DOHH2 (cell line): Measurements from ENCODE around the gene OR13G1.
A peak's percentile ranks its signal among the peaks of the same experiment; 100 is the strongest.
"Not testable (repeated sequence)": the region's sequence is repeated elsewhere in the genome, so short reads cannot be mapped to it uniquely, and the experiment has no call there.

Source experiments
- H3F3A ChIP-seq: fragments of 200-600 bp; sonication (generic), shearing (Covaris generic); 2 replicates; pipeline ENCODE4 v1.6.0; 2016; ENCODE audit warnings: antibody characterized with exemption, mild to moderate bottlenecking; ENCODE audit not compliant: control insufficient read depth, insufficient read depth
- H3K27ac ChIP-seq: fragments of 200-600 bp; sonication (generic); 2 replicates; pipeline ENCODE4 v1.5.1; 2014; ENCODE audit warnings: low read depth, mild to moderate bottlenecking, low read length, moderate library complexity
- H3K27me3 ChIP-seq: fragments of 200-600 bp; sonication (generic); 2 replicates; pipeline ENCODE4 v1.6.1; 2014; ENCODE audit warnings: mild to moderate bottlenecking, low read length, mixed read lengths; ENCODE audit not compliant: control insufficient read depth
- H3K36me3 ChIP-seq: fragments of 200-600 bp; sonication (generic); 2 replicates; pipeline ENCODE4 v1.6.1; 2014; ENCODE audit warnings: mild to moderate bottlenecking, low read length, moderate library complexity, mixed read lengths; ENCODE audit not compliant: control insufficient read depth
- H3K4me1 ChIP-seq: fragments of 200-600 bp; sonication (generic); 2 replicates; pipeline ENCODE4 v1.6.1; 2014; ENCODE audit warnings: mild to moderate bottlenecking, low read length, mixed read lengths; ENCODE audit not compliant: control insufficient read depth
- H3K4me2 ChIP-seq: fragments of 200-600 bp; sonication (generic); 2 replicates; pipeline ENCODE4 v1.6.0; 2014; ENCODE audit warnings: mild to moderate bottlenecking, low read length, moderate library complexity
- H3K4me3 ChIP-seq: fragments of 200-600 bp; sonication (generic); 2 replicates; pipeline ENCODE4 v1.5.1; 2014; ENCODE audit warnings: mild to moderate bottlenecking, low read length, mixed read lengths
- H3K79me2 ChIP-seq: fragments of 200-600 bp; sonication (generic); 2 replicates; pipeline ENCODE4 v1.6.1; 2014; ENCODE audit warnings: mild to moderate bottlenecking, low read length, mixed read lengths; ENCODE audit not compliant: control insufficient read depth
- H3K9me2 ChIP-seq: fragments of 200-600 bp; sonication (generic); replicated peaks from 2 replicates; pipeline ENCODE4 v1.6.1; 2014; ENCODE audit warnings: mild to moderate bottlenecking, low read length, mixed read lengths; ENCODE audit not compliant: control insufficient read depth
- H3K9me3 ChIP-seq: fragments of 200-600 bp; sonication (generic); 2 replicates; pipeline ENCODE4 v1.6.1; 2014; ENCODE audit warnings: antibody characterized with exemption, low read length, mixed read lengths; ENCODE audit not compliant: control insufficient read depth, insufficient read depth
- H4K20me1 ChIP-seq: fragments of 200-600 bp; sonication (generic); 2 replicates; pipeline ENCODE4 v1.6.0; 2014; ENCODE audit warnings: low read depth, mild to moderate bottlenecking, antibody characterized with exemption, low read length, moderate library complexity; ENCODE audit not compliant: control insufficient read depth, insufficient read depth
- CTCF ChIP-seq: fragments of 200-600 bp; sonication (generic); IDR thresholded peaks from one replicate; pipeline ENCODE4 v1.5.1; 2014; ENCODE audit warnings: antibody characterized with exemption, mild to moderate bottlenecking, low read depth, low read length; ENCODE audit not compliant: poor library complexity, severe bottlenecking
- EZH2phosphoT487 ChIP-seq: fragments of 200-600 bp; sonication (generic); IDR thresholded peaks from 2 replicates; pipeline ENCODE4 v1.6.1; 2017; ENCODE audit warnings: borderline replicate concordance, mild to moderate bottlenecking, antibody characterized with exemption, low read length, moderate library complexity, mixed read lengths

The OR13G1 gene

GRCh38 chr1:247713753-247714152, 34.2 kb upstream of the OR13G1 start:
- H3K4me2 ChIP-seq = no peak overlapping the region
- no peaks in the 10 kb centered on the region for H3K9me3 ChIP-seq
- H3K36me3 ChIP-seq = no peaks in the 10 kb centered on the region
- H3F3A ChIP-seq = no peaks in the 10 kb centered on the region
- no peak overlapping the region for H3K27ac ChIP-seq
- no peaks in the 10 kb centered on the region for H3K79me2 ChIP-seq
- H3K4me3 ChIP-seq = no peak overlapping the region
- no peaks in the 10 kb centered on the region for H3K27me3 ChIP-seq
- no peaks in the 10 kb centered on the region for H3K4me1 ChIP-seq
- TF ChIP-seq EZH2phosphoT487 = no peak
- no peak for TF ChIP-seq CTCF
- no peaks in the 10 kb centered on the region for H3K9me2 ChIP-seq
- H4K20me1 ChIP-seq = no peaks in the 10 kb centered on the region

- not testable (repeated sequence) for H3F3A ChIP-seq, H4K20me1 ChIP-seq, H3K4me1 ChIP-seq, H3K9me3 ChIP-seq, H3K9me2 ChIP-seq, H3K27me3 ChIP-seq, H3K36me3 ChIP-seq, H3K27ac ChIP-seq, H3K4me3 ChIP-seq, H3K4me2 ChIP-seq, H3K79me2 ChIP-seq
Observed at GRCh38 chr1:247710681-247711080, 31.1 kb upstream of the OR13G1 start.

GRCh38 chr1:247701338-247701737, 21.8 kb upstream of the OR13G1 start:
- H3K9me2 ChIP-seq = no peaks in the 10 kb centered on the region
- no peaks in the 10 kb centered on the region for H3K9me3 ChIP-seq
- H3K36me3 ChIP-seq = no peaks in the 10 kb centered on the region
- no peak overlapping the region for H3K27ac ChIP-seq
- no peaks in the 10 kb centered on the region for H3K79me2 ChIP-seq
- H3K4me3 ChIP-seq = no peak overlapping the region
- TF ChIP-seq CTCF = no peak
- TF ChIP-seq EZH2phosphoT487 = no peak
- H3K4me1 ChIP-seq = no peaks in the 10 kb centered on the region
- no peaks in the 10 kb centered on the region for H4K20me1 ChIP-seq
- no peaks in the 10 kb centered on the region for H3K27me3 ChIP-seq
- H3K4me2 ChIP-seq = no peak overlapping the region
- H3F3A ChIP-seq = no peaks in the 10 kb centered on the region

- Histone ChIP-seq H3K4me2 (no peak overlapping the region), H3K27me3 (no peaks in the 10 kb centered on the region), H3K4me3 (no peak overlapping the region), H4K20me1 (no peaks in the 10 kb centered on the region), H3F3A (no peaks in the 10 kb centered on the region), H3K9me2 (no peaks in the 10 kb centered on the region), H3K36me3 (no peaks in the 10 kb centered on the region), H3K79me2 (no peaks in the 10 kb centered on the region), H3K4me1 (no peaks in the 10 kb centered on the region), H3K27ac (no peak overlapping the region), H3K9me3 (no peaks in the 10 kb centered on the region)
- TF ChIP-seq EZH2phosphoT487 (no peak), CTCF (peak; percentile 85)
Observed at GRCh38 chr1:247681288-247681897, 1.9 kb upstream of the OR13G1 start.
